GM18498 (cell line): ENCODE results near the gene RORC.
"Not testable (repeated sequence)": the region's sequence is repeated elsewhere in the genome, so short reads cannot be mapped to it uniquely, and the experiment has no call there.

Experiments
- ATAC-seq: cut with Tn5 transposase; IDR thresholded peaks from one replicate; pipeline ENCODE4 v1.9.1; 2021; ENCODE audit warnings: mild to moderate bottlenecking, moderate library complexity; ENCODE audit not compliant: unreplicated experiment

Gene RORC

DNA sequence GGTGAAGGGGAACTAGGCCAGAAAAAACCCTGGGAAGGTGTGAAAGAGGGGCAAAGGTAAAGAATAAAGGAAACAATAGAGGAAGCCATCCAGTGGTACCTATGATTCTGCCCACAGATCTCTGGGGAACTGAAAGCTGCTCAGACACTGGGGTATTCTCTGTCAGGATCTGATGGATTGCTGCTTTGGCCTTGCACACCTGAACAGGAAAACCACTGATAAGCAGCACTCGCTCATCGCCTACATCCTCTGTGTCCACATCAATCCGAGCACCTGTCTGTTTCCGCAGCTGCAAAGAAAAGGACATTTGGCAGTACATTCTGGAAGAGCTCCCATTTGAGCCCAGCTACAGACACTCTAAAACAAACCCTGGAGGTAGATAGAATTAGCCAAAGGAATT lies 51.8 kb downstream of the RORC start:
- no peak for ATAC-seq

DNA sequence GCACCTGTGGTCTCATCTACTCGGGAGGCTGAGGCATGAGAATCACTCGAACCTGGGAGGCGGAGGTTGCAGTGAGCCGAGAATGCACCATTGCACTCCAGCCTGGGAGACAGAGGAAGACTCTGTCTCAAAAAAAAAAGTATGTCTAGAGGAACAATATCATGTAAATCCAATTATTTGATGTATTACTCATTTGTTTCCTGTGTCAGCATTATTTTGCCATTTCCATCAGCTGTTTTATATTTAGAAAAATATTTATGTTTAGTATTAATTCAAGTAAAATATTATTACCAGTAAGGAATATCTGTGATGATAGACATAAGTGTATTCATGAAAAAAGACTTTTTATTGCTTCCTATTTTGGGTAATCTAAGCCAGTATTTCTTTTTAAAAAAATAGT lies 54.3 kb downstream of the RORC start:
- ATAC-seq = no peak

DNA sequence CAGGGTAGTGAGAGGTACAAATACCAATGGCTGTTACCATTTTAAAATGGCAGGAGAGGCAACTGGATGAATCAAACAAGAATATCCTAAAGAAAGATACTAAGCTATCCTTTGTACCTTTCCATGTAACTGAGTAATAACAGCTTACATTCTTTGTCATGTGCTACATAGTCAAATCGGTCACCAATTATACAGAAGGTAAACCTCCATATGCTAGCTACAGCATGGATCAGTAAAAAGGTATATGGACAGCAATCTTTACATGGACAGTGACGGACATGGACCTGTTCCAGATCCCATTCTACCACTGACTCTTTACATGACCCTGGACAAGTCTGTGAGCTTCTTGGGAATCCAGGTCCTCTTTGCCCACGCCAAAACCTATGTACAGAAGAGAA lies 54.9 kb downstream of the RORC start:
- ATAC-seq = no peak

DNA sequence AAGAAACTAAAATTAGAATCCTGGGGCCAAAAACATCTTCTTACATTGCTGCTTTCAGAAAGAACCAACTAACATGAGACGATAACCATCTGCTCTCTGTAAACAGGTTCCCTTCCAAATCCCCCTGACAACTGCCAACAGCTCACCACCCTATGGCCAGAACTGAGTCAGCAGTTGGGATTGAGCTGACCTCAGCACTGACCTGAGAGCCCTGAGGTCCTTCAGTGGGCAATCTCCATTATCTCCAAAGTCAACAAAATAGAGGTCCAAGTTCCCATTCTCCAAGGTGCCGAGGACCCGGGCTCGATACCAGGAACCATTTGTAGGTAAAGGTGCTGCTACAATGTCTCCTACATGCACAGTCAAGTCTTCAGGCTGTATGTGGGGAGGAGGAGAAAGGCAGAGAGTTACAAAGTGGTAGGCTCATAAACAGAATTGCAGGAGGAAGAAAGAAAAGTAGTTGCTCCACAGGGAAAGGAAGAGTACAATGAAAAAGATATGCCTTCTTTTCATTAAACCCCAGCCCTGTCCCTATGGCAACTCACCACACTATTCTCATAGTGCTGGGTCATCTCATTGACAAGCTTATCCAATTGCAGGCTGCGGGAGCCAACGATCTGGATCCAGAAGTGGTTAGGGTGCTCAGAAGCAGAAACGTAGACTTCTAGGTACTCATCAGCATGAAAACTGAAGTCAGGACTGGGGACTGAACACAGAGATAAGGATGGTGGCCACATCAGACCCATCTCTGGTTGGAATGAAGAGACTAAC lies 55.5 kb downstream of the RORC start:
- ATAC-seq = no peak

DNA sequence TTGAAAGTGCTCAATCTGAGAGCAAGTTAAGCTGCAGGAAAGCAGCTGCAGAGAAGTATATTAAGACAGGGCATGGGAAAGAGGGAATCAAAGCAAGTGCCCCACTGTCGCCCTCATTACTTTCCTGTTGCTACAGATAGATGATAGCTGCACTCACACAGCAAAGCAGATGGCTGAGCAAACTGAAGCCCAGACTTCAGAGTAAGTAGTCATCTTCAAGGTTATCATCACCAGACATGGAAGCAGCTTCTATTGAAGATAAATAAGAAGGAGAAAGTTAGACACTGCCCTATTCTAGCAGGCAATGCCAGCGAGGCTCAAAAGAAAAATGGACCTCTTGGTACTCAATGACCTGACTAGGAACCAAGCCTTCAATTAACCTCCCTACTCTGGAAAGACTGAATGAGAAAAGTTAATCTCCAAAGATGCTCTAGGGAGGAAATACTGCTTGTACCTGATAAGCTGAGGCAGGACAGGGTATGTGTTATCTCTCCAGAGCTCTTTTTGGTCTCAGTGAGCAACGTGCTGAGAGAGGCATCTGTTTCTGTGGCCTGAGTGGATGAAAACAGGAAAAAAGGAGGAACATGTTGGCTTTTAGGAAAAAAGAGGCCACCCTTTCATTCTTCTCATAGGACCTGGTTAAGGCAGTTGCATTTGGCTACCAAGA lies 57.2 kb downstream of the RORC start:
- no peak for ATAC-seq

DNA sequence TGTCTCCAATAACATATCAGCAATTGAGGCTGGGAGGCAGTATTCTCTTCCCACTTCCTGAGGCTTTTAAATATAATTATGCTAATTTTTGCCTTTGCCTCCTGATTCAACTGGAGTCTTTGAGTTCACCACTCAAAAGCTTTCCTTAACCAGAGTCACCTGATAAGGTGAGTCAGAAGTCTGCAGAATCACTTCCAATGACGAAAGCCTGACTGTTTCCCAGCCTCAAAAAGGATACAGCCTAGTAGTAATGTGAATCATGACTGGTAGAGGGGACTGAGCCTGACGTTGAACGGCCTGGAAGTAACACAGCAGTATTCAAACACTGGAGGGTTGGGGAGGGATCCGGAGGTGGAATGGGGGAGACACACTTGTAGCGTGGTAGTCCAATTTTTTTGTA lies 57.9 kb downstream of the RORC start:
- ATAC-seq = no peak

DNA sequence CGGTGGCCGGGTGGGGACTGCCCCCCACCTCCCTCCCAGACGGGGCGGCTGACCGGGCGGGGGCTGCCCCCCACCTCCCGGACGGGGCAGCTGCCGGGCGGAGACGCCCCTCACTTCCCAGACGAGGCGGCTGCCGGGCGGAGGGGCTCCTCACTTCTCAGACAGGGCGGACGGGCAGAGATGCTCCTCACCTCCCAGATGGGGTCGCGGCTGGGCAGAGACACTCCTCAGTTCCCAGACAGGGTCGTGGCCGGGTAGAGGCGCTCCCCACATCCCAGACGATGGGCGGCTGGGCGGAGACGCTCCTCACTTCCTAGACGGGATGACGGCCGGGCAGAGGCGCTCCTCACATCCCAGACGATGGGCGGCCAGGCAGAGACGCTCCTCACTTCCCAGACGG lies 62.3 kb downstream of the RORC start:
- ATAC-seq = not testable (repeated sequence)

DNA sequence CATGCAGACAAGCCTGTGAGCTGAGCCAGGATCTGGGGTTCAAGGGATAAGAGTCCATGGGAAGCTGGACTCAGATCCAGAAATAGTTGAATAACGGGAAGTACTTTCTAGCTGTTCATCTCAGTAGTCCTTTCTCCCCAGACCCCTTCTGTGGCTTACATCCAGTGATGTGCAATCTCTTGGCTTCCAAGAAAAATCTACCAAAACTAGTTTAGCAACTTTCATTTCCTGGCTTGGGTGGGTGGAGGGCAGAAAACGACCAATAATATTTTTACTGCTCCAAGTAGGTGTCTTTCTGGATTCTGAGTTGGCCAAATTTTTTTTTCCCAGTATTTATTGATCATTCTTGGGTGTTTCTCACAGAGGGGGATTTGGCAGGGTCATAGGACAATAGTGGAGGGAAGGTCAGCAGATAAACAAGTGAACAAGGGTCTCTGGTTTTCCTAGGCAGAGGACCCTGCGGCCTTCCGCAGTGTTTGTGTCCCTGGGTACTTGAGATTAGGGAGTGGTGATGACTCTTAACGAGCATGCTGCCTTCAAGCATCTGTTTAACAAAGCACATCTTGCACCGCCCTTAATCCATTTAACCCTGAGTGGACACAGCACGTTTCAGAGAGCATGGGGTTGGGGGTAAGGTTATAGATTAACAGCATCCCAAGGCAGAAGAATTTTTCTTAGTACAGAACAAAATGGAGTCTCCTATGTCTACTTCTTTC lies 63.1 kb downstream of the RORC start:
- not testable (repeated sequence) for ATAC-seq

DNA sequence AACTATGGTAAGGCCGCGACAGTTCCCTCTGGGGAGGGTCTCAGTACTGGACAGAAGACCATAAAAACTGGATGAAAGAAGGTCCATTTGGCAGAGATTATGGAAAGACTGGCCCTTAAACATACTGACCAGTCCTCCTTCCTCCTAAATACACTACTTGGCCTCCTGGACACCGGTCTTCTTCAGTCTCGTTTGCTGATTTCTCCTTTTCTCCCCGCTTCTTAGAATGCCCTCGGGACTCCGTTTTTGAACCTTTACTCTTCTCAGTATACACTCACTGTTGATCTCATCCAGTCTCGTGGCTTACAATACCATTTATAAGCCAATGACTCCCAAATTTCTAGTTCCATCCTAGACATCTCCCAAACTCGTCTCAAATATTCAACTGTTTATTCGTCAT lies 67.6 kb downstream of the RORC start:
- peak; percentile 3 for ATAC-seq

DNA sequence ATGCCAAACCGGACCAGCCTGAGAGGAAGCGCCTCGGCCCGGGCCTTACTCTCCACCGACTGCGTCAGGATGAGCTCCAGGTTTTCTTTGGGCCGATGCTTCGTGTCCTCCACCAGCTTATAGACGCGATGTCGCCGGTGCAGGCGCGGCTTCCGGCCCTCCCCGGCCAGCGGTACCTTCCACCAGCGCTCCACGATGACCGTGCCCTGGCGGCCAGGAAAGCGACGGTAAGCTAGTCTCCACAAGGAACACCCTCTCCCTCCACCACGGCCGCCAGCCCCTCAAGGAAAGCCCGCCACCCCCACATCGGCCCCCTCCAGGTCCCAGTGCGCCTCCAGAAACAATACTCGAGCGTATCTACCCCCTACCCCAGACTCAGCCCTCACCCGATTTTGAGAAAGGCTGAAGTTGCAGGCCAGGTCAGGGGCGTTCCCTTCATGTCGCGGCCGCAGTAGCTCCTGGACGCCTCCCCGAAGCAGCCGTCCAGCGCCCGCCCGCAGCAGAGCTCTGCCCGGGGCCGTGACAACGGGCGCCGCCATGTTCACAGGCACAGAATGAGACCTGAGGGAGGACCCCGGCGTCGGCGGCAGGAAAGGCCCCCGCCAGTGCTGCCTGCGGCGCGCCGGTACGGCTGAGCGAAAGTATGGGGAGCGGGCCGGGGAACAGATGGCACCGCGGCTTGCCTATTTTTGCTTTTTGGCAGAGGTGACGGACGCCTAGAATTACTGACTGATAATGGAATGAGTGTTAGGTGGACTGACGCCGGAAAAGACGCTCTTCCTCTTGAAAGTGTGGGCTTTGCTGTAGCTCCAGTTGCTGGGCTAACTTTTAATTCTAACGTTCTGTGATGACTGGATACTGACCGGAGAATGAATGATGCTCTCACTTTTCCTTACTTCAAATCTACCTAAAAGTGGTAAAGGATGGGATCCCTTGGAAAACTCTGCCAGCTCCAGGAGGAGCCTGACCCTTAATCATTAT lies 68.4 kb downstream of the RORC start, which contains the start of gene MRPL9:
TSS of gene MRPL9 (minus strand) at position 556 of the 981 bp plus-strand sequence. CDS start at position 539, 17 bp downstream.
- peak; percentile 98 for ATAC-seq

DNA sequence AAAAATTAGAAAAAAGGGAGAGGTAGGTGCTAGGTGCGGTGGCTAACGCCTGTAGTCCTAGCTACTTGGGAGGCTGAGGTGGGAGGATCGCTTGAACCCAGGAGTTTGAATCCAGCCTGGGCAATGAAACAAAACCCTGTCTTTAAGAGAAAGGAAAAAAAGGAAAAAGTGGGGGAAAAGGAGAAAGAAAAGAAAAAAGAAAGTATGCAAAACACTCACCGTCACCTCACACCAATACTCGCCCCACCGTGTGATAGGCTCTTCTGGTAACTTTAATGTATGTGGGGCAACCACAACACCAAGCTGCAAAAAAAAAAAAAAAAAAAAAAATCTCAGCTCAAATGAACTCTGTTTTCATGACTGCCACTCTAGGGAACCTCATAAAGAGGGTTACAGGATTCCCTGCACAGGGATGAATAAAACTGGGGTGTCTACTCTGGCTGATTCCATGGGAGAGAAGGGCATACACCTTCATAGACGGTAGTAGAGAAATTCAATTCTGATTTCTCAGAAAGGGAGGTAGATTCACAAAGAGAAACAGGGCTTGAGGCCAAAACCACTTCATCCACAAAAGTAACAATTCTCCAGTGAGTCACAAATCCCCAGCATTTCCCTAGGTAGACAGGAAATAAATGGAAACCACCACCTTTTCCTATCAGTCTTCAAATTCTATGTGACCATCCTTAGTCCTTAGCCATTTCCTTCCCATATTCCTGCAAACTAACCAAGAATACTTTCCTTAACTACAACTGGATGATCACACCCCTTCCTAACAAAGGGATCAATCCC lies 70.8 kb downstream of the RORC start:
- ATAC-seq = no peak

DNA sequence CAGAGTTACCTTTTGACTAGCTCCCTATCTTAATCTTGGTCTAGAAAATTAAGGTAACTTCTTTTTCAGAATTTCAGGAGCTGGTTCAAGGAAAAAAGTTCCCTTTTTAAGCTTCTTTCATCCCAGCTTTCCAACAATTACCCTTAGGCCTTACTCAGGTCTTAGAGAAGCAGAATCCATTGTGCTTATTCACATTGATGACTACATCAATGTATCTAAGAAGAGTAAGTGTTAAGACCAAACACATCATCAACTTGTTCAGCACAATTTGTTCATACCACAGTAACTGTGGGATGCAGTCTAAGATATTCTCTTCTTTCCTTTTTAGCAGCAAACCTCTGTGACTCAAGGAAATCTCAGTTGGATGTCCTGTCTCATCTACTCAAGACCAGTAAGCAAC lies 72.4 kb downstream of the RORC start:
- ATAC-seq = no peak

DNA sequence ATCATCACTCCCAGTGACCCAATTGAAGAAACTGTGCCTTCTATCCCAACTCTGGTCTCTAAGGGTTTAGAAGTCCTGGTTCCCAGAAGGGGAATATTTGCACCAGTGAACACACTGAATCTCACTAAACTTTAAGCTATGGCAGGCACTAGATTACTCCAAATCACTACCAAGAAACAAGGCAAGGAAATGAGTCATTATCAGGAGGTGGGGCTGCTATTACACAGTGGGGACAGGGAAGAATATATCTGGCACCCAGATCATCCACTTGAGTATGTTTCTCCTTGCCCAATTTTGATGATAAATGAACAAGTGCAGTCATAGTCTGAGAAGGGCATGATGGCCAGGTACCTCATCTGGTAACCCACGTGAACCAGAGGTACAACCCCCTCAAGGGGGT lies 75.3 kb downstream of the RORC start:
- no peak for ATAC-seq
